GM12865 (cell line): ENCODE data around the gene KCNQ4.

Source experiments
- DNase-seq: peaks from one replicate; pipeline ENCODE4 v3.0.0; 2010; ENCODE audit warnings: low read depth
- H3K4me3 ChIP-seq: 2 replicates; pipeline ENCODE4 v1.5.1; 2011; ENCODE audit warnings: mild to moderate bottlenecking, low read depth, low read length, control low read depth
- CTCF ChIP-seq: IDR thresholded peaks from 2 replicates; pipeline ENCODE4 v1.5.1; 2011; ENCODE audit warnings: low read length, control low read depth, low read depth, inconsistent platforms; ENCODE audit not compliant: insufficient read depth; ENCODE audit errors: missing control alignments

KCNQ4 gene

GRCh38 chr1:40740997-40741736 lies 42.4 kb upstream of the KCNQ4 start:
- no peak overlapping the region for H3K4me3 ChIP-seq
- no peak for DNase-seq
- TF ChIP-seq CTCF = no peak

GRCh38 chr1:40742363-40743061 lies 41.1 kb upstream of the KCNQ4 start:
- TF ChIP-seq CTCF = no peak
- no peak for DNase-seq
- H3K4me3 ChIP-seq = no peak overlapping the region

GRCh38 chr1:40743452-40743851 lies 40.1 kb upstream of the KCNQ4 start:
- no peak overlapping the region for H3K4me3 ChIP-seq
- TF ChIP-seq CTCF = no peak
- DNase-seq = no peak

GRCh38 chr1:40743860-40744259 lies 39.7 kb upstream of the KCNQ4 start:
- H3K4me3 ChIP-seq = no peak overlapping the region
- DNase-seq = no peak
- no peak for TF ChIP-seq CTCF

GRCh38 chr1:40745176-40745575 lies 38.4 kb upstream of the KCNQ4 start:
- no peak for TF ChIP-seq CTCF
- no peak overlapping the region for H3K4me3 ChIP-seq
- no peak for DNase-seq

- H3K4me3 ChIP-seq = no peak overlapping the region
- DNase-seq = no peak
- no peak for TF ChIP-seq CTCF
Measured at GRCh38 chr1:40746344-40747090, 37.1 kb upstream of the KCNQ4 start.
